ENCODE measurements around the gene IL23A. TPM values are rescaled to one million over a fixed set of nuclear protein-coding genes. Genes with fewer than 3 reads are reported as not detected.

Gene IL23A
- total and polyA plus RNA-seq, 10 of the 15 experiments (the other 5 are each of a cell fraction or from before 2014, with no cell fraction given) = 3.3 to 11.1 (median 5.2) TPM

GRCh38 chr12:56337753-56338251 lies 882 bp upstream of the IL23A start:
- TF ChIP-seq IRF4 (IDR thresholded peaks at IDR 0.05; ENCODE audit: low read depth, low read length) (no peak), NR2C1 (IDR thresholded peaks at IDR 0.05) (no peak)
- Histone ChIP-seq H3K4me3 (no peak overlapping the region), H3K9me3 (replicated peaks; ENCODE audit: control insufficient read depth, insufficient read depth, low read length) (no peaks in the 10 kb centered on the region), H3K27me3 (replicated peaks in 1 of 2; ENCODE audit: control insufficient read depth in 2 of 2, insufficient read depth in 2 of 2, low read length in 1 of 2) (no peaks in the 10 kb centered on the region), H3K9ac (ENCODE audit: control insufficient read depth, insufficient read depth, low read length) (no peak overlapping the region), H3K4me2 (ENCODE audit: control insufficient read depth, insufficient read depth) (peak overlapping the region; percentile 34), H3K36me3 (ENCODE audit: control insufficient read depth in 2 of 2, insufficient read depth in 2 of 2, low read length in 1 of 2) (peaks cover 0 to 8% of the 10 kb centered on the region in 2 experiments; a peak in 2 of 4 replicates), H3K27ac (ENCODE audit: control insufficient read depth, insufficient read depth) (peak overlapping the region; percentile 89), H4K20me1 (ENCODE audit: control insufficient read depth, insufficient read depth) (no peaks in the 10 kb centered on the region), H3K79me2 (ENCODE audit: control insufficient read depth, insufficient read depth, low read length) (peaks cover 9% of the 10 kb centered on the region), H3K4me1 (ENCODE audit: control insufficient read depth, insufficient read depth, low read length) (peaks cover 26% of the 10 kb centered on the region), H2AFZ (ENCODE audit: control insufficient read depth, low read depth, low read length) (peak overlapping the region; percentile 37; the same call in 1 of the 2 replicates)
- no peak for ATAC-seq
- intact Hi-C loops (cut with micrococcal nuclease; ENCODE audit: unreplicated experiment) (no loop called here), in situ Hi-C loops (cut with MboI) (no loop called here)
- SMC1A ChIA-PET (ENCODE audit: uncharacterized antibody, unreplicated experiment) = interaction anchor here (1.7 to 2.9 kb wide), 4 partner anchors 8 to 126 kb away, joined by 5 to 28 read pairs (median 9); partner anchors contain the start of gene STAT2
- no TSS peak for BruUV-seq (replicated peaks)
- DNase-seq (ENCODE audit: low read depth, low spot score) = no peak
- POLR2A ChIA-PET = interaction anchor here (0.6 to 11.4 kb wide), 11 partner anchors 11 to 1176 kb away, joined by 3 to 140 read pairs (median 4); partner anchors contain the start of genes ANKRD52, APOF, CNPY2 and PA2G4
- RAD21 ChIA-PET (ENCODE audit: unreplicated experiment) = interaction anchor here (0.7 to 4.6 kb wide), 6 partner anchors 21 to 126 kb away, joined by 3 to 47 read pairs (median 6); partner anchors contain the start of genes CNPY2 and STAT2
- FAIRE-seq = no peak
- CTCF ChIA-PET = interaction anchor here (0.5 to 3.6 kb wide), 7 partner anchors 21 to 296 kb away, joined by 3 to 21 read pairs (median 3); partner anchors contain the start of genes APOF, RNF41 and STAT2
- WGBS (ENCODE audit: insufficient coverage, insufficient replicate concordance, low lambda C conversion rate, missing lambda C conversion rate) = 97% methylated on average over 8 of the region's 8 CpGs

GRCh38 chr12:56339158-56339422 lies 406 bp downstream of the IL23A start:
- intact Hi-C loops (cut with micrococcal nuclease; ENCODE audit: unreplicated experiment) = no loop called here
- DNase-seq (ENCODE audit: low read depth, low spot score) (no peak), FAIRE-seq (no peak), ATAC-seq (no peak)
- H3K9me3 ChIP-seq (replicated peaks; ENCODE audit: control insufficient read depth, insufficient read depth, low read length) = no peaks in the 10 kb centered on the region
- no TSS peak for BruUV-seq (replicated peaks)
- peak overlapping the region; percentile 89 for H3K27ac ChIP-seq (ENCODE audit: control insufficient read depth, insufficient read depth)
- ChIA-PET POLR2A (interaction anchor here (0.6 to 11.4 kb wide), 7 partner anchors 21 to 182 kb away, joined by 3 to 140 read pairs (median 4); partner anchors contain the start of genes APOF, CNPY2, STAT2 and TIMELESS), SMC1A (ENCODE audit: uncharacterized antibody, unreplicated experiment) (interaction anchor here (0.6 to 2.9 kb wide), 5 partner anchors 20 to 322 kb away, joined by 3 to 28 read pairs (median 3); partner anchors contain the start of genes CNPY2 and STAT2), RAD21 (ENCODE audit: unreplicated experiment) (interaction anchor here (1.4 to 4.6 kb wide), 3 partner anchors 20 to 125 kb away, joined by 8 to 47 read pairs (median 9); partner anchors contain the start of gene STAT2), CTCF (interaction anchor here (0.7 to 3.6 kb wide), 6 partner anchors 9 to 125 kb away, joined by 3 to 21 read pairs (median 4); partner anchors contain the start of genes ANKRD52, RNF41 and STAT2)
- in situ Hi-C loops (cut with MboI) = no loop called here
- TF ChIP-seq JUND (IDR thresholded peaks at IDR 0.05; ENCODE audit: low read depth, low read length) (no peak), LARP7 (IDR thresholded peaks at IDR 0.05) (peak; percentile 29; the same call in 1 of the 2 replicates), PKNOX1 (IDR thresholded peaks at IDR 0.05) (peak; percentile 60)
- no peaks in the 10 kb centered on the region for H3K27me3 ChIP-seq (replicated peaks in 1 of 2; ENCODE audit: control insufficient read depth in 2 of 2, insufficient read depth in 2 of 2, low read length in 1 of 2)
- peaks cover 1% of the 10 kb centered on the region; the same call in 1 of the 2 replicates for H3K79me2 ChIP-seq (ENCODE audit: control insufficient read depth, insufficient read depth, low read length)
- H3K4me3 ChIP-seq = peak overlapping the region; percentile 40; the same call in 1 of the 2 replicates
- peak overlapping the region; percentile 72; the same call in 1 of the 2 replicates for H2AFZ ChIP-seq (ENCODE audit: control insufficient read depth, low read depth, low read length)
- no peaks in the 10 kb centered on the region for H4K20me1 ChIP-seq (ENCODE audit: control insufficient read depth, insufficient read depth)
- peaks cover 24% of the 10 kb centered on the region for H3K4me1 ChIP-seq (ENCODE audit: control insufficient read depth, insufficient read depth, low read length)
- peak overlapping the region; percentile 88 for H3K4me2 ChIP-seq (ENCODE audit: control insufficient read depth, insufficient read depth)
- peaks cover 5 to 18% of the 10 kb centered on the region in 2 experiments; a peak in 3 of 4 replicates for H3K36me3 ChIP-seq (ENCODE audit: control insufficient read depth in 2 of 2, insufficient read depth in 2 of 2, low read length in 1 of 2)
- H3K9ac ChIP-seq (ENCODE audit: control insufficient read depth, insufficient read depth, low read length) = peak overlapping the region; percentile 64
- WGBS (ENCODE audit: insufficient coverage, insufficient replicate concordance, low lambda C conversion rate, missing lambda C conversion rate) = 94% methylated on average over 1 of the region's 1 CpG
